A673 (cell line): ENCODE measurements around the gene NCOR2. TPM values are rescaled to one million over a fixed set of nuclear protein-coding genes. Genes with fewer than 3 reads are reported as not detected.
"Not testable (repeated sequence)": the region's sequence is repeated elsewhere in the genome, so short reads cannot be mapped to it uniquely, and the experiment has no call there.

Experiments used
- BruUV-seq: library from RNA; stranded (reverse); fragments of 400-500 nt; replicated peaks from 2 replicates; lab custom pipeline; 2021; lab: Mats Ljungman, UMichigan
- CTCF ChIA-PET: fragments of 300-600 bp; sonication (Branson Sonifier 250); formaldehyde crosslinking; loops from one replicate; lab custom pipeline; 2022; ENCODE audit warnings: antibody characterized with exemption; lab: Charles Lee
- POLR2A ChIA-PET: fragments of 300-600 bp; sonication (Branson Sonifier 250); formaldehyde crosslinking; loops from one replicate; lab custom pipeline; 2022; ENCODE audit warnings: antibody characterized with exemption; ENCODE audit not compliant: low non-redundant PET; lab: Charles Lee
- DNase-seq: peaks from one replicate; pipeline ENCODE4 v3.0.0-alpha.2; 2015; ENCODE audit warnings: low spot score
- H3K27ac ChIP-seq: fragments of 200-600 bp; sonication (generic); 2 replicates; pipeline ENCODE4 v1.5.1; 2016; ENCODE audit warnings: mixed run types, low read depth, mild to moderate bottlenecking, mixed read lengths, antibody characterized with exemption, low read length; ENCODE audit not compliant: poor library complexity, severe bottlenecking
- H3K27me3 ChIP-seq: fragments of 200-600 bp; sonication (generic); replicated peaks from 2 replicates; pipeline ENCODE4 v1.6.1; 2017; ENCODE audit warnings: mixed run types, low read depth, mild to moderate bottlenecking, mixed read lengths, antibody characterized with exemption, low read length; ENCODE audit not compliant: insufficient read depth, poor library complexity
- H3K36me3 ChIP-seq: fragments of 200-600 bp; sonication (generic); 2 replicates; pipeline ENCODE4 v1.6.1; 2016; ENCODE audit warnings: mixed run types, mild to moderate bottlenecking, mixed read lengths, antibody characterized with exemption, low read length; ENCODE audit not compliant: insufficient read depth, poor library complexity, severe bottlenecking
- H3K4me1 ChIP-seq: fragments of 200-600 bp; sonication (generic); 2 replicates; pipeline ENCODE4 v1.6.1; 2017; ENCODE audit warnings: mixed run types, mild to moderate bottlenecking, mixed read lengths, antibody characterized with exemption, low read length; ENCODE audit not compliant: insufficient read depth, poor library complexity, severe bottlenecking
- H3K4me3 ChIP-seq: fragments of 200-600 bp; sonication (generic); 2 replicates; pipeline ENCODE4 v1.5.1; 2016; ENCODE audit warnings: low read depth, mixed run types, mild to moderate bottlenecking, mixed read lengths, low read length; ENCODE audit not compliant: poor library complexity, severe bottlenecking
- H3K9me3 ChIP-seq: fragments of 200-600 bp; sonication (generic); 2 replicates; pipeline ENCODE4 v1.6.1; 2016; ENCODE audit warnings: mixed run types, low read depth, mild to moderate bottlenecking, mixed read lengths, antibody characterized with exemption, low read length; ENCODE audit not compliant: poor library complexity, severe bottlenecking
- CTCF ChIP-seq: fragments of 300-800, 200-600 bp; sonication (generic); conservative IDR thresholded peaks from 2 replicates; pipeline ENCODE4 v1.5.1; 2017; ENCODE audit warnings: low read depth, mild to moderate bottlenecking, antibody characterized with exemption, low read length, moderate library complexity, mixed read lengths
- EZH2 ChIP-seq: fragments of 200-600 bp; sonication (generic); IDR thresholded peaks from 2 replicates; pipeline ENCODE4 v1.6.1; 2017; ENCODE audit warnings: borderline replicate concordance, low read depth, mild to moderate bottlenecking, mixed read lengths, antibody characterized with exemption, low read length; ENCODE audit not compliant: poor library complexity, severe bottlenecking
- intact Hi-C: fragments of 100-400 bp; cut with micrococcal nuclease; formaldehyde crosslinking; loops from one replicate; pipeline ENCODE4 v1.10.0; 2022; ENCODE audit not compliant: unreplicated experiment
- total RNA-seq: library from RNA; stranded (reverse); gene quantifications from 2 replicates; pipeline ENCODE4 v1.2.3, GENCODE V29; 2021

The NCOR2 gene
- total RNA-seq, 1 experiment from 2014 or later: 227 TPM

GRCh38 chr12:124588018-124588634 is 20.7 kb upstream of the NCOR2 start:
- H3K27me3 ChIP-seq: no peaks in the 10 kb centered on the region
- POLR2A ChIA-PET: no interaction called here
- no peak for TF ChIP-seq CTCF
- no peak for TF ChIP-seq EZH2
- CTCF ChIA-PET: no interaction called here
- BruUV-seq: no TSS peak
- H3K27ac ChIP-seq: no peak overlapping the region
- intact Hi-C loops: no loop called here
- DNase-seq: no peak
- no peaks in the 10 kb centered on the region for H3K36me3 ChIP-seq
- H3K4me3 ChIP-seq: no peak overlapping the region
- H3K4me1 ChIP-seq: peaks cover 9% of the 10 kb centered on the region
- H3K9me3 ChIP-seq: no peaks in the 10 kb centered on the region

- TF ChIP-seq EZH2: no peak
- no peak for TF ChIP-seq CTCF
- H3K27me3 ChIP-seq: no peaks in the 10 kb centered on the region
- DNase-seq: no peak
- H3K36me3 ChIP-seq: no peaks in the 10 kb centered on the region
- no peak overlapping the region for H3K4me3 ChIP-seq
- no peaks in the 10 kb centered on the region for H3K9me3 ChIP-seq
- intact Hi-C loops: no loop called here
- ChIA-PET CTCF (no interaction called here), POLR2A (no interaction called here)
- BruUV-seq: no TSS peak
- H3K27ac ChIP-seq: no peak overlapping the region
- peaks cover 9% of the 10 kb centered on the region for H3K4me1 ChIP-seq
These were observed 19.3 kb upstream of the NCOR2 start for GRCh38 chr12:124586756-124587155.

GRCh38 chr12:124584494-124584893 is 17.1 kb upstream of the NCOR2 start:
- H3K27ac ChIP-seq, H3K36me3 ChIP-seq, intact Hi-C loops, CTCF ChIA-PET, H3K4me1 ChIP-seq, POLR2A ChIA-PET, BruUV-seq, H3K9me3 ChIP-seq, H3K27me3 ChIP-seq, DNase-seq, H3K4me3 ChIP-seq: not testable (repeated sequence)

GRCh38 chr12:124583854-124584253 is 16.4 kb upstream of the NCOR2 start:
- intact Hi-C loops: no loop called here
- H3K4me3 ChIP-seq: no peak overlapping the region
- ChIA-PET CTCF (no interaction called here), POLR2A (no interaction called here)
- H3K4me1 ChIP-seq: peaks cover 4% of the 10 kb centered on the region
- H3K36me3 ChIP-seq: no peaks in the 10 kb centered on the region
- TF ChIP-seq EZH2: no peak
- TF ChIP-seq CTCF: no peak
- DNase-seq: no peak
- no peaks in the 10 kb centered on the region for H3K27me3 ChIP-seq
- H3K27ac ChIP-seq: no peak overlapping the region
- no TSS peak for BruUV-seq
- no peaks in the 10 kb centered on the region for H3K9me3 ChIP-seq
